Sigmoid colon (tissue), 3 donors: Measurements from ENCODE around the gene PRDM11.

Experiments used
- CTCF ChIP-seq, 4 experiments: fragments of 450-650 bp in 3 of 4; fragments of 200-600 bp in 1 of 4; IDR thresholded peaks; one replicate each; pipeline ENCODE4 v1.5.1; 2016 to 2019; ENCODE audit warnings: antibody characterized with exemption in 4 of 4, mild to moderate bottlenecking in 3 of 4, moderate library complexity in 2 of 4
- POLR2A ChIP-seq, 2 donors: fragments of 450-650 bp; IDR thresholded peaks; one replicate each; pipeline ENCODE4 v1.6.1; 2016; ENCODE audit warnings: antibody characterized with exemption in 2 of 2, mild to moderate bottlenecking in 2 of 2, moderate library complexity in 2 of 2

- no peak for TF ChIP-seq CTCF (IDR thresholded peaks at IDR 0.05)
- TF ChIP-seq POLR2A (IDR thresholded peaks at IDR 0.05): no peak
Measured at GRCh38 chr11:45223496-45223895, 77.1 kb downstream of the PRDM11 start.
